ENCODE measurements around the gene RXRB. TPM values are rescaled to one million over a fixed set of nuclear protein-coding genes. Genes with fewer than 3 reads are reported as not detected.

Gene RXRB
- polyA plus RNA-seq, 12 donors = 33.8 to 70.0 (median 37.7) TPM; not detected in 1

GRCh38 chr6:33198853-33199436, 1.5 kb downstream of the RXRB start:
- no peak for DNase-seq

GRCh38 chr6:33198159-33198852, 2.2 kb downstream of the RXRB start:
- DNase-seq = no peak

- DNase-seq = no peak
These were observed 2.9 kb downstream of the RXRB start for GRCh38 chr6:33197431-33198048.

- DNase-seq = no peak
These were observed 4.9 kb downstream of the RXRB start for GRCh38 chr6:33195304-33196165.

GRCh38 chr6:33194431-33194979, 6.0 kb downstream of the RXRB start:
- no peak for DNase-seq

- DNase-seq = no peak
These were observed 6.8 kb downstream of the RXRB start for GRCh38 chr6:33193619-33194018.

GRCh38 chr6:33192671-33193602, 7.5 kb downstream of the RXRB start:
- no peak for DNase-seq

- no peak for DNase-seq
These were observed 8.3 kb downstream of the RXRB start, which contains the start of gene COL11A2 for GRCh38 chr6:33192105-33192646. COL11A2 (minus strand) TSS chr6:33192467; CDS start chr6:33192240, 227 bp downstream.

- DNase-seq = no peak
These were observed 8.9 kb downstream of the RXRB start for GRCh38 chr6:33191383-33192104.

- DNase-seq = no peak
These were observed 9.9 kb downstream of the RXRB start for GRCh38 chr6:33190504-33191107.

- peak; percentile 56 for DNase-seq
These were observed 10.6 kb downstream of the RXRB start for GRCh38 chr6:33189625-33190448.

GRCh38 chr6:33189164-33189563, 11.3 kb downstream of the RXRB start:
- DNase-seq = no peak

GRCh38 chr6:33187809-33188208, 12.7 kb downstream of the RXRB start:
- no peak for DNase-seq

GRCh38 chr6:33185654-33186187, 14.7 kb downstream of the RXRB start:
- DNase-seq = no peak

- DNase-seq = no peak
These were observed 15.3 kb downstream of the RXRB start for GRCh38 chr6:33185190-33185589.

- no peak for DNase-seq
These were observed 17.3 kb downstream of the RXRB start for GRCh38 chr6:33183071-33183683.

GRCh38 chr6:33181141-33181540, 19.3 kb downstream of the RXRB start:
- no peak for DNase-seq
